GM12878 (cell line): Measurements from ENCODE around the gene RPLP1. TPM values are rescaled to one million over a fixed set of nuclear protein-coding genes. Genes with fewer than 3 reads are reported as not detected.

Source experiments
- ATAC-seq: fragments of 200-7000 bp; cut with Tn5 transposase; 3 replicates; pipeline ENCODE4 v1.9.1; 2020; ENCODE audit warnings: mild to moderate bottlenecking, moderate library complexity
- BruUV-seq: library from RNA; stranded (reverse); fragments of 400-500 nt; replicated peaks from 2 replicates; lab custom pipeline; 2021; lab: Mats Ljungman, UMichigan
- CTCF ChIA-PET: fragments of 300-600 bp; sonication (Branson Sonifier 250); formaldehyde crosslinking; extraction: SDS; loops from one replicate; lab custom pipeline; 2021; ENCODE audit warnings: inconsistent platforms; lab: Yijun Ruan, JAX
- POLR2A ChIA-PET: fragments of 350-600 bp; formaldehyde crosslinking; extraction: SDS; loops from one replicate; lab custom pipeline; 2021; ENCODE audit warnings: inconsistent platforms; lab: Charles Lee
- RAD21 ChIA-PET: fragments of 300-600 bp; sonication (Branson Sonifier 250); formaldehyde crosslinking; loops from one replicate; lab custom pipeline; 2023; ENCODE audit warnings: antibody characterized with exemption; ENCODE audit not compliant: unreplicated experiment; lab: Charles Lee
- SMC1A ChIA-PET: fragments of 300-600 bp; sonication (Branson Sonifier 250); formaldehyde crosslinking; loops from one replicate; lab custom pipeline; 2023; ENCODE audit not compliant: unreplicated experiment, uncharacterized antibody; lab: Charles Lee
- DNase-seq: peaks from one replicate; pipeline ENCODE4 v3.0.0-alpha.2; 2011; ENCODE audit warnings: low read depth, low spot score
- FAIRE-seq: peaks from 3 replicates; lab custom pipeline; 2011; peaks lifted over from hg19 to GRCh38; lab: Jason Lieb, UNC
- H2AFZ ChIP-seq: 2 replicates; pipeline ENCODE4 v1.6.0; 2011; ENCODE audit warnings: low read depth, low read length, control low read depth; ENCODE audit not compliant: control insufficient read depth
- H3K27ac ChIP-seq: 2 replicates; pipeline ENCODE4 v1.5.1; 2011; ENCODE audit warnings: control low read depth; ENCODE audit not compliant: control insufficient read depth, insufficient read depth
- H3K27me3 ChIP-seq, 2 experiments: replicated peaks in 1 of 2; 2 replicates each; pipeline versions ENCODE4 v1.6.0 to v1.6.1; 2011; ENCODE audit warnings: low read length in 1 of 2; ENCODE audit not compliant: control insufficient read depth in 2 of 2, insufficient read depth in 2 of 2
- H3K36me3 ChIP-seq, 2 experiments: 2 replicates each; pipeline ENCODE4 v1.5.1; 2011; ENCODE audit warnings: low read length in 1 of 2; ENCODE audit not compliant: control insufficient read depth in 2 of 2, insufficient read depth in 2 of 2
- H3K4me1 ChIP-seq: 2 replicates; pipeline ENCODE4 v1.6.1; 2011; ENCODE audit warnings: mild to moderate bottlenecking, low read length, moderate library complexity, mixed read lengths; ENCODE audit not compliant: control insufficient read depth, insufficient read depth
- H3K4me2 ChIP-seq: 2 replicates; pipeline ENCODE4 v1.6.0; 2011; ENCODE audit warnings: control low read depth; ENCODE audit not compliant: control insufficient read depth, insufficient read depth
- H3K4me3 ChIP-seq: fragments of 200-600 bp; sonication (generic); 2 replicates; pipeline ENCODE4 v1.5.1; 2016
- H3K79me2 ChIP-seq: 2 replicates; pipeline ENCODE4 v1.6.0; 2011; ENCODE audit warnings: low read length; ENCODE audit not compliant: control insufficient read depth, insufficient read depth
- H3K9ac ChIP-seq: 2 replicates; pipeline ENCODE4 v1.8.0; 2011; ENCODE audit warnings: low read length, control low read depth, mixed read lengths; ENCODE audit not compliant: control insufficient read depth, insufficient read depth
- H3K9me3 ChIP-seq: replicated peaks from 3 replicates; pipeline ENCODE4 v1.5.1; 2011; ENCODE audit warnings: mild to moderate bottlenecking, low read length; ENCODE audit not compliant: control insufficient read depth, insufficient read depth
- H4K20me1 ChIP-seq: 2 replicates; pipeline ENCODE4 v1.6.0; 2011; ENCODE audit not compliant: control insufficient read depth, insufficient read depth
- ASH2L ChIP-seq: fragments of 300-600, 200-600 bp; sonication (generic); IDR thresholded peaks from 2 replicates; pipeline ENCODE4 v1.6.1; 2017; ENCODE audit warnings: low read depth, mild to moderate bottlenecking, borderline replicate concordance
- BCL3 ChIP-seq: IDR thresholded peaks from 2 replicates; pipeline ENCODE4 v1.6.1; 2011; ENCODE audit warnings: borderline replicate concordance, low read depth, mild to moderate bottlenecking, moderate library complexity, low read length; ENCODE audit not compliant: insufficient read depth, poor library complexity, severe bottlenecking
- CBX3 ChIP-seq: fragments of 200-600 bp; sonication (generic); IDR thresholded peaks from 2 replicates; pipeline ENCODE4 v1.6.1; 2016; ENCODE audit warnings: low read depth, borderline replicate concordance
- CREB1 ChIP-seq: IDR thresholded peaks from 2 replicates; pipeline ENCODE4 v1.6.1; 2012; ENCODE audit warnings: low read depth, mild to moderate bottlenecking, inconsistent platforms
- EGR1 ChIP-seq, 2 experiments: IDR thresholded peaks; 1 replicate in 1 of 2; 2 replicates in 1 of 2; pipeline ENCODE4 v1.6.1; 2011 to 2012; ENCODE audit warnings: low read depth in 2 of 2, low read length in 2 of 2, borderline replicate concordance in 1 of 2, mild to moderate bottlenecking in 1 of 2, moderate library complexity in 1 of 2
- EZH2 ChIP-seq: IDR thresholded peaks from 2 replicates; pipeline ENCODE4 v1.6.1; 2012; ENCODE audit warnings: low read depth, mild to moderate bottlenecking, control low read depth, inconsistent platforms, low read length, borderline replicate concordance; ENCODE audit not compliant: control insufficient read depth
- FOXK2 ChIP-seq: fragments of 450-650 bp; IDR thresholded peaks from 2 replicates; pipeline ENCODE4 v1.6.1; 2017; ENCODE audit warnings: mild to moderate bottlenecking, moderate library complexity
- GATAD2B ChIP-seq: fragments of 450-650 bp; conservative IDR thresholded peaks from 2 replicates; pipeline ENCODE4 v1.6.1; 2017; ENCODE audit warnings: low read depth, mild to moderate bottlenecking, moderate library complexity
- HDGF ChIP-seq: fragments of 450-650 bp; IDR thresholded peaks from 2 replicates; pipeline ENCODE4 v1.6.1; 2016; ENCODE audit warnings: antibody characterized with exemption
- PAX5 ChIP-seq: IDR thresholded peaks from 2 replicates; pipeline ENCODE4 v1.6.1; 2011; ENCODE audit warnings: low read depth, low read length, borderline replicate concordance
- REST ChIP-seq: IDR thresholded peaks from 2 replicates; pipeline ENCODE4 v1.6.1; 2012; ENCODE audit warnings: mild to moderate bottlenecking, low read depth, low read length
- SIN3A ChIP-seq: IDR thresholded peaks from 2 replicates; pipeline ENCODE4 v1.6.1; 2012; ENCODE audit warnings: low read depth, low read length, improper control_type of control experiment
- SMAD1 ChIP-seq: fragments of 450-650 bp; IDR thresholded peaks from 2 replicates; pipeline ENCODE4 v1.6.1; 2018; ENCODE audit warnings: mild to moderate bottlenecking, low read depth; ENCODE audit not compliant: partially characterized antibody
- TARDBP ChIP-seq: IDR thresholded peaks from 2 replicates; pipeline ENCODE4 v1.6.1; 2016; ENCODE audit warnings: borderline replicate concordance
- TBL1XR1 ChIP-seq: IDR thresholded peaks from 2 replicates; pipeline ENCODE4 v1.6.1; 2012; ENCODE audit warnings: low read depth, low read length, improper control_type of control experiment
- YBX1 ChIP-seq: fragments of 450-650 bp; IDR thresholded peaks from 2 replicates; pipeline ENCODE4 v1.6.1; 2016; ENCODE audit warnings: antibody characterized with exemption
- ZNF24 ChIP-seq: fragments of 450-650 bp; IDR thresholded peaks from 2 replicates; pipeline ENCODE4 v1.6.1; 2017; ENCODE audit warnings: antibody characterized with exemption, mild to moderate bottlenecking
- WGBS: methylation state at CpG from one replicate; pipeline ENCODE4 v1.1.6; 2016; ENCODE audit warnings: low lambda C conversion rate; ENCODE audit not compliant: insufficient replicate concordance, insufficient coverage; ENCODE audit errors: missing lambda C conversion rate; 5-methylcytosine and 5-hydroxymethylcytosine counted together
- in situ Hi-C: fragments of 300-500 bp; cut with MboI; formaldehyde crosslinking; loops from 9 replicates; pipeline ENCODE4 v1.14.3; 2018; ENCODE audit warnings: mixed read lengths
- intact Hi-C: fragments of 100-400 bp; cut with micrococcal nuclease; formaldehyde crosslinking; loops from one replicate; pipeline ENCODE4 v1.14.2; 2022; ENCODE audit not compliant: unreplicated experiment
- polyA plus RNA-seq, 11 experiments: library from polyadenylated mRNA; depleted of rRNA in 4 of 11; unstranded in 6 of 11; stranded (reverse) in 5 of 11; fragments of >200 nt; fragmentation: Nextera tagmentation in 4 of 11; fragmentation: Illumina TruSeq in 1 of 11; extraction: Ambion mirVana in 4 of 11; extraction: Trizol in 1 of 11; gene quantifications; 1 replicate in 1 of 11; 2 replicates in 10 of 11; pipeline versions ENCODE4 v1.2.1 to v1.2.3, GENCODE V29; 2011 to 2016; ENCODE audit warnings: inconsistent platforms in 2 of 11, missing spikeins in 2 of 11, low read depth in 1 of 11
- total RNA-seq, 4 experiments: library from RNA; depleted of rRNA in 3 of 4; stranded (reverse); fragments of >200 nt in 3 of 4; fragmentation: Illumina TruSeq in 1 of 4; extraction: Trizol in 1 of 4; gene quantifications; 2 replicates each; pipeline versions ENCODE4 v1.2.1 to v1.2.3, GENCODE V29; 2013 to 2021
- TF ChIP-seq, protein P1 (sequence below): fragments of 450-650 bp; IDR thresholded peaks from 2 replicates; pipeline ENCODE4 v1.6.1; 2014; ENCODE audit warnings: mild to moderate bottlenecking

The RPLP1 gene
- total and polyA plus RNA-seq, 10 of the 15 experiments (the other 5 are each of a cell fraction or from before 2014, with no cell fraction given): 217 to 3,098 (median 1,664) TPM

GRCh38 chr15:69424748-69425413 is 27.7 kb upstream of the RPLP1 start (continued):
- TF ChIP-seq REST: no peak
- no peak for TF ChIP-seq HDGF
- no peak for TF ChIP-seq PAX5

GRCh38 chr15:69433831-69434230 is 18.8 kb upstream of the RPLP1 start:
- Histone ChIP-seq H3K9me3 (no peaks in the 10 kb centered on the region), H3K27me3 (no peaks in the 10 kb centered on the region), H3K36me3 (peaks cover 10 to 31% of the 10 kb centered on the region in 2 experiments), H2AFZ (no peak overlapping the region), H3K4me1 (no peaks in the 10 kb centered on the region), H3K27ac (no peak overlapping the region), H3K9ac (no peak overlapping the region), H4K20me1 (no peaks in the 10 kb centered on the region), H3K4me3 (no peak overlapping the region), H3K79me2 (no peaks in the 10 kb centered on the region), H3K4me2 (no peak overlapping the region)
- CTCF ChIA-PET: interaction anchor here (0.7 kb wide), 1 partner anchor 10 kb away, joined by 4 read pairs; no protein-coding TSS in a partner anchor
- SMC1A ChIA-PET: interaction anchor here (0.8 to 1.2 kb wide), 2 partner anchors 10 to 22 kb away, joined by 3 read pairs; no protein-coding TSS in a partner anchor
- 100% methylated on average over 1 of the region's 1 CpG for WGBS
- no peak for FAIRE-seq
- POLR2A ChIA-PET: no interaction called here
- DNase-seq: no peak
- RAD21 ChIA-PET: no interaction called here
- no TSS peak for BruUV-seq
- ATAC-seq: no peak
- intact Hi-C loops (no loop called here), in situ Hi-C loops (no loop called here)
- TF ChIP-seq YBX1 (no peak), FOXK2 (no peak), TARDBP (no peak), TBL1XR1 (no peak), GATAD2B (no peak), CBX3 (no peak), BCL3 (no peak), EZH2 (no peak), CREB1 (no peak), ZNF24 (no peak), SMAD1 (no peak), ASH2L (no peak), EGR1 (IDR thresholded peaks at IDR 0.05; ENCODE audit: borderline replicate concordance in 1 of 2, low read depth in 2 of 2, low read length in 2 of 2) (no peak), SIN3A (no peak)
- TF ChIP-seq, protein P1, sequence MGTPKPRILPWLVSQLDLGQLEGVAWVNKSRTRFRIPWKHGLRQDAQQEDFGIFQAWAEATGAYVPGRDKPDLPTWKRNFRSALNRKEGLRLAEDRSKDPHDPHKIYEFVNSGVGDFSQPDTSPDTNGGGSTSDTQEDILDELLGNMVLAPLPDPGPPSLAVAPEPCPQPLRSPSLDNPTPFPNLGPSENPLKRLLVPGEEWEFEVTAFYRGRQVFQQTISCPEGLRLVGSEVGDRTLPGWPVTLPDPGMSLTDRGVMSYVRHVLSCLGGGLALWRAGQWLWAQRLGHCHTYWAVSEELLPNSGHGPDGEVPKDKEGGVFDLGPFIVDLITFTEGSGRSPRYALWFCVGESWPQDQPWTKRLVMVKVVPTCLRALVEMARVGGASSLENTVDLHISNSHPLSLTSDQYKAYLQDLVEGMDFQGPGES: no peak
